ENCODE results near the gene CDC123.
"Not testable (repeated sequence)": the region's sequence is repeated elsewhere in the genome, so short reads cannot be mapped to it uniquely, and the experiment has no call there.

Gene CDC123

DNA sequence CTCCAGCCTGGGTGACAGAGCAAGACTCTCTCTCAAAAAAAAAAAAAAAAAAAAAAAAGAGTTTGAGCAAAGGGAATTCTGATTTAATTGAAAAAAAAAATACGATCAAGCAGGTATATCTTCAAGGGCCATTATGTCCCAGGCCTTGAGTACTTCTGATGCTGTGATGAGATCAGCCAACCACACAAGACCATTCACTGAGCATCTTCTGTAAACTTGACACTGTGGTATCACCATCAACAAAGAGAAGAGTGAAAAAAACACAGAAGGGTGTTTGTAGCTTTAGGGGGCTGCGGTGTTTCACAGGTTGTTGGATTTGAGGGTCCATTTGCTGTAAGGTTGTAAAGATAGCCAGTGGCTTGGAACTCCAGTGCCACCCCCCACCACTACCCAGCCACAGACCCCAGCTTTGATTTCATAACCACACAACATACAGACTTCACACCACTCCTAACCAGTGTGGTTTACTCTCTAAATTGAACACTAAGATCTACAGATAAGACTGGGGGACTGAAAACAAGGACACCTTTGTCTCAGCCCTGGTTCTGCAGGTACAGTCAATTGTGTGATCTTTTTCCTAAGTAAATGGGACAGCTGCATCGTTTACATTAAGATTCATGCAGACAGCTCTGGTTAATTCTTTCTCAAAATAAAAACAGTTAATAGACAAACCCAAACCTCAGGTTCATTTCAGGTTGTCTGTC, 66.4 kb downstream of the CDC123 start:
- Mint-ChIP-seq H3K4me3 (no peak overlapping the region), H3K36me3 (peaks cover 4% of the 10 kb centered on the region), H3K27me3 (no peaks in the 10 kb centered on the region), H3K27ac (peak overlapping the region; percentile 65), H3K9me3 (no peaks in the 10 kb centered on the region), H3K4me1 (peaks cover 23% of the 10 kb centered on the region)
- ATAC-seq (ENCODE audit: low read depth), result no peak
- no peak for DNase-seq (ENCODE audit: low spot score in 2 of 2)

DNA sequence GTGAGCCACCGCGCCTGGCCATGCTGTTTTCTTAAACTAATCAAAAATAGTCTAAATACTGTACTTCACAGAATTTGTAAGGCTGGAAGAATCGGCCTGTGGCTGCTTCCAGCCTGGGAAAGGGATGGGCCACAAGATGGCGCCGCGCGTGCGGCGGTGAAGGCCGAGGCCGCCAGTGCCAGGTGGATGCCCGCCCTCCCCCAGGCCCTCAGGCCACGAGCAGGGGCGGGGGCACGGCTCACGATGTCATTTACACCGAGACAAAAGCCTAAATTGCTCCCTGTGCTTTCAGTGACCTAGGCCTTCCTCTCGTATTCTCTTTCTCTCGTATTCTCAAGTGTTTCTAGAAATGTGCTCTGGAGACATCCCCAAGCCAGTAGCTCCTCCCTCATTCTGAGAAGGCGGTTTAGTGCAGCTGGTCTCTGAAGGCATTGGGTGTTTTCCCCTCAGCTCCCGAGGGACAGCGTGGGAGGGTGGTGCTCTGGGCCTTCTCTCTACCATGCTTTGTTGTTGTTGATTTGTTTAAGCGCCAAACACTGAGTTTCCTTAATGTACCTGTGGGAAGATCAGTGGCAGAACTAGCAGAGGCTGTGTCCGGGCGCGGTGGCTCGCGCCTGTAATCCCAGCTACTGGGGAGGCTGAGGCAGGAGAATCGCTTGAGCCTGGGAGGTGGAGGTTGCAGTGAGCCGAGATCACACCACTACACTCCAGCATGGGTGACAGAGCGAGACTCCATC, 68.4 kb downstream of the CDC123 start:
- no peaks in the 10 kb centered on the region for H3K27me3 Mint-ChIP-seq
- peak overlapping the region; percentile 62 for H3K4me3 Mint-ChIP-seq
- no peaks in the 10 kb centered on the region for H3K9me3 Mint-ChIP-seq
- H3K27ac Mint-ChIP-seq, result peak overlapping the region; percentile 100
- H3K4me1 Mint-ChIP-seq, result peaks cover 29% of the 10 kb centered on the region
- DNase-seq (ENCODE audit: low spot score in 2 of 2) (peak; percentile 87 to 93), ATAC-seq (ENCODE audit: low read depth) (peak; percentile 76)
- no peaks in the 10 kb centered on the region for H3K36me3 Mint-ChIP-seq

DNA sequence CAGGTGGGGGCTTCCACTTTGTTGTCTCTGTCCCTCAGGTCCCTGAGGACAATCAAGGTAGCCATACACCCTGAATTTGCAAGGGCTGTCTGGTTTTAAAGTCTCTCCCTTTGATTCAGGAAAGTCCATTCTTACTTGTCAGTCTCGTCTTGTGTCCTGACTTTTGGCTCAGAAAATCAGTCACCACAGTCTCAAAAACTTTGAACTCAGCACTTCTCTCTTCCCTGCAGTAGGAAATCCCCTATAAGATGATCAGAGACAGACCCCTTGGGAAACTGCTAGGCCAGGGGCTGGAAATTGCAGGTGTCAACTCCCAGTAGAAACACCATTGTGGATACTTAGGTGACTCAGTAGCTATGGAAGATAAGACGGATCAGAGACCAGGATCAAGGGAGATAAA, 73.1 kb downstream of the CDC123 start:
- peaks cover 1% of the 10 kb centered on the region for H3K36me3 Mint-ChIP-seq

DNA sequence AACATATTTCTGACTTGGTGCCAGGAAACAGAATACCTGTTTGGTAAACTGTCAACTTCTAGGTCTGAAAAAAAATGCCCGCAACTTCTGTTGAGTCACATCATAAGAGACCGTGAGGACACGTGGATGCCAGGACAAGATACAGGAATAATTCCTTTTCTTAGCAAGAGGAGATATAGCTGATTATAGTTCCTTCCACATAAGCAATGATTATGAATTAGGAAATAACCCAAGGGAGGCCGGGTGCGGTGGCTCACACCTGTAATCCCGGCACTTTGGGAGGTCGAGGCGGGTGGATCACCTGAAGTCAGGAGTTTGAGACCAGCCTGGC, 75.2 kb downstream of the CDC123 start:
- peak overlapping the region; percentile 94 for H3K27ac Mint-ChIP-seq
- no peaks in the 10 kb centered on the region for H3K9me3 Mint-ChIP-seq
- H3K27me3 Mint-ChIP-seq, result no peaks in the 10 kb centered on the region
- H3K36me3 Mint-ChIP-seq, result peaks cover 1% of the 10 kb centered on the region
- ATAC-seq (ENCODE audit: low read depth) (no peak), DNase-seq (ENCODE audit: low spot score in 2 of 2) (no peak)
- peaks cover 23% of the 10 kb centered on the region for H3K4me1 Mint-ChIP-seq
- peak overlapping the region; percentile 46 for H3K4me3 Mint-ChIP-seq

More for the DNA sequence above, 73.1 kb downstream of the CDC123 start:
- Mint-ChIP-seq H3K27ac (peak overlapping the region; percentile 97), H3K9me3 (no peaks in the 10 kb centered on the region), H3K4me3 (peak overlapping the region; percentile 72), H3K27me3 (no peaks in the 10 kb centered on the region), H3K4me1 (peaks cover 33% of the 10 kb centered on the region)
- no peak for DNase-seq (ENCODE audit: low spot score in 2 of 2)
- no peak for ATAC-seq (ENCODE audit: low read depth)

DNA sequence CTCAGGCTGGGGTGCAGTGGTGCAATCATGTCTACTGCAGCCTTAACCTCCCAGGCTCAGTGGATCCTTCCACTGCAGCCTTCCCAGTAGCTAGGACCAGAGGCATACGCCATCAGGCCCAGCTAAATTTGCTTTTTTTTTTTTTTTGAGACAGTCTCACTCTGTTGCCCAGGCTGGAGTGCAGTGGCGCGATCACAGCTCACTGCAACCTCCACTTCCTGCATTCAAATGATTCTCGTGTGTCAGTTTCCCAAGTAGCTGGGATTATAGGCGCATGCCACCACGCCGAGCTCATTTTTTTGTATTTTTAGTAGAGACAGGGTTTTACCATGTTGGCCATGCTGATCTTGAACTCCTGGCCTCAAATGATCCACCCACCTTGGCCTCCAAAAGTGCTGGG, 81.9 kb downstream of the CDC123 start:
- not testable (repeated sequence) for H3K27me3 Mint-ChIP-seq; H3K9me3 Mint-ChIP-seq; H3K4me1 Mint-ChIP-seq; DNase-seq (ENCODE audit: low spot score in 2 of 2); H3K36me3 Mint-ChIP-seq
- ATAC-seq (ENCODE audit: low read depth), result peak; percentile 94
- Mint-ChIP-seq H3K4me3 (peak overlapping the region; percentile 43), H3K27ac (peak overlapping the region; percentile 86)

DNA sequence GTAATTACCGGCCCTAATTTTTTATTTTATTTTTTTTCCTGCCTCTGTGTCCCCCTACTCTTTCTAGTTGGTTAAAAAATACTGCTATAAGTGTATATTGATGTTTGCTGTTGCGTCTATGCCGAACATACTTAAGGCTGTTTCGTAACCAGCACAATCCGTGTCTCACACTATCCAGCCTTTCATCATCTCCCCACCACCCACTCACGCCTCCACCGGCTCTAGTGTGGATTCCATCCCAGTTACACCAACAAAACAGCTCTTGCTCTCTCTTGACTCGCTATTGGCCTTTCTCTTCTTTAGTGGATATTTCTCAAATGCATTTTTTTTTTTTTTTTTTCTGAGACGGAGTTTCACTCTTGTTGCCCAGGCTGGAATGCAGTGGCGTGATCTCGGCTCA, 83.3 kb downstream of the CDC123 start:
- Mint-ChIP-seq H3K9me3 (peaks cover 2% of the 10 kb centered on the region), H3K4me3 (peak overlapping the region; percentile 45), H3K27ac (peak overlapping the region; percentile 79), H3K4me1 (peaks cover 8% of the 10 kb centered on the region), H3K27me3 (no peaks in the 10 kb centered on the region), H3K36me3 (no peaks in the 10 kb centered on the region)
- no peak for DNase-seq (ENCODE audit: low spot score in 2 of 2)
- ATAC-seq (ENCODE audit: low read depth), result no peak

DNA sequence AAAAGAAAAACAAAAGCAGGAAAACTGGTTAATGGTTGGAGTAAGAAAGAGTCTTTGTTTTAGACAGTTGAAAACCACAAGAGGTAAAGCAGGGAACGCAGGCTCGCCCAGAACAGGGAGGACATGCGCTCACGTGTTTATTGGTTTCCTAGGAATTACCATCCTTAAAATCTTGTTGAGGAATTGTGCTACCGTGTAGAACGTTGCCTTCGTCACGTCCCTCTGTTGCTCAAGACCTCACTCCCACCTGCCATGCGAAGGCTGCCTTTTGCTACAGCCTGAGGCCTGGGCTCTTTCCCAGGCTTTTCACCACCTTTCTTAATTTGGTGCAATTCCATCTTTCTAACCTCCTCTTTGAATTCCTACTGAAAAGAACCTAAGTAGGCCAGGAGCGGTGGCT, 91.8 kb downstream of the CDC123 start:
- H3K4me3 Mint-ChIP-seq, result no peak overlapping the region
- peaks cover 2% of the 10 kb centered on the region for H3K9me3 Mint-ChIP-seq
- no peaks in the 10 kb centered on the region for H3K36me3 Mint-ChIP-seq
- no peak overlapping the region for H3K27ac Mint-ChIP-seq
- no peak for DNase-seq (ENCODE audit: low spot score in 2 of 2)
- no peaks in the 10 kb centered on the region for H3K27me3 Mint-ChIP-seq
- peaks cover 2% of the 10 kb centered on the region for H3K4me1 Mint-ChIP-seq
- no peak for ATAC-seq (ENCODE audit: low read depth)

DNA sequence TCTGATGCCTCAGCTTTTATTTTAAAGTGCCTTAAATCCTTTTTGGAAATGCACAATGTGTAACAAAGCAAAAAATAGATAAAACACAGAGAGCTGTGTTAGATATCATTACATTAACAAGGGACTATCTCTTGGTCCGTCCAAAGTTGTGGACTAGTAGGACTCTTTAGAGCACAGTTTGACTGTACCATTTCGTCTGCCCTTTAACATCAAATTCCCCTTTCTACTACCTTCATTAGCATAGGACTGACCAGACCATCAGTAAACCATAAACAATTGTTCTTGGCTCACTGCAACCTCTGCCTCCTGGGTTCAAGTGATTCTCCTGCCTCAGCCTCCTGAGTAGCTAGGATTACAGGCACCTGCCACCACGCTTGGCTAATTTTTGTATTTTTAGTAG, 101.8 kb downstream of the CDC123 start:
- not testable (repeated sequence) for DNase-seq (ENCODE audit: low spot score in 2 of 2); H3K27me3 Mint-ChIP-seq; H3K4me3 Mint-ChIP-seq; H3K27ac Mint-ChIP-seq; H3K9me3 Mint-ChIP-seq; ATAC-seq (ENCODE audit: low read depth); H3K4me1 Mint-ChIP-seq; H3K36me3 Mint-ChIP-seq

DNA sequence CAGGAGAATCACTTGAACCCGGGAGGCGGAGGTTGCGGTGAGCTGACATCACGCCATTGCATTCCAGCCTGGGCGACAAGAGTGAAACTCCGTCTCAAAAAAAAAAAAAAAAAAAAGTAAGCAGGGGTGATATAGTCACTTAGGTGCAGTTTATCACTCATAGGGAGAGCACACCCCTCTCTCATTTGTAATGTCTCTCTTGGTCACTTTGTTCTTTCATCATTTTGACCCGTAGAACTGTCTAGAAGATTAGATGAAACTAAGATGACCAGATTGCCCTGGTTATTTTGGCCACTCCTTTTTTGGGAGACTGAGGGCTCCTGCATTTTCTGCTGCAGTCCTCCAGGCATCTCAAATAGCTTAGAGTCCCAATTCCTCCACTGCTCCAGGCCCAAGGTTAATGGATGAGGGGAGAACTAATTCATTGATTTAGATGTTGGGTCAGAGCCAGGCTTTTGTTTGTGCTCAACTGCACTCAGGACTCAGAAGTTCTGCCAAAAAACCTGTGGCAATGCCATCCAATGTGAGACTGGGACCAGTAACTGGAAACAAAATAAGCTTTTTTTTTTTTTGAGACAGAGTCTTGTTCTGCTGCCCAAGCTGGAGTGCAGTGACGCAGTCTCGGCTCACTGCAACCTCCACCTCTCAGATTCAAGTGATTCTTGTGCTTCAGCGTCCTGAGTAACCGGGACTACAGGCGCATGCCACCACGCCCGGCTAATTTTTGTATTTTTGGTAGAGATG, 103.4 kb downstream of the CDC123 start:
- no peak for DNase-seq (ENCODE audit: low spot score in 2 of 2)
- Mint-ChIP-seq H3K4me3 (no peak overlapping the region), H3K27ac (no peak overlapping the region), H3K4me1 (peaks cover 5% of the 10 kb centered on the region), H3K36me3 (no peaks in the 10 kb centered on the region), H3K27me3 (no peaks in the 10 kb centered on the region), H3K9me3 (no peaks in the 10 kb centered on the region)
- ATAC-seq (ENCODE audit: low read depth), result no peak

All from memory B cell (primary cell).